Type B pancreatic cell (in vitro differentiated cells): ENCODE results near the gene LIPG. TPM values are rescaled to one million over a fixed set of nuclear protein-coding genes. Genes with fewer than 3 reads are reported as not detected.
"Not testable (repeated sequence)": the region's sequence is repeated elsewhere in the genome, so short reads cannot be mapped to it uniquely, and the experiment has no call there.

Experiments
- DNase-seq: peaks from one replicate; pipeline ENCODE4 v3.0.0; 2021; ENCODE audit warnings: mixed read lengths; ENCODE audit not compliant: unreplicated experiment; ENCODE audit errors: extremely low spot score
- H3K27ac Mint-ChIP-seq: 2 replicates; pipeline ENCODE4 v1.8.0; 2021; ENCODE audit warnings: mild to moderate bottlenecking, mixed read lengths
- H3K27me3 Mint-ChIP-seq: 2 replicates; pipeline ENCODE4 v1.8.0; 2021; ENCODE audit warnings: mixed read lengths
- H3K36me3 Mint-ChIP-seq: 2 replicates; pipeline ENCODE4 v1.8.0; 2021; ENCODE audit warnings: mixed read lengths
- H3K4me1 Mint-ChIP-seq: one replicate; pipeline ENCODE4 v1.8.0; 2021; ENCODE audit warnings: mixed read lengths; ENCODE audit not compliant: unreplicated experiment
- H3K4me3 Mint-ChIP-seq: 2 replicates; pipeline ENCODE4 v1.8.0; 2021; ENCODE audit warnings: mild to moderate bottlenecking, mixed read lengths
- H3K9me3 Mint-ChIP-seq: 2 replicates; pipeline ENCODE4 v1.8.0; 2021; ENCODE audit warnings: mixed read lengths
- CTCF ChIP-seq: fragments of 200-600 bp; sonication (generic); conservative IDR thresholded peaks from 2 replicates; pipeline ENCODE4 v1.5.0; 2021; ENCODE audit warnings: antibody characterized with exemption, mild to moderate bottlenecking
- total RNA-seq: library from RNA; stranded (reverse); gene quantifications from 2 replicates; pipeline ENCODE4 v1.2.1, GENCODE V29; 2021; ENCODE audit warnings: low replicate concordance

Gene LIPG
- total RNA-seq, 1 donor from 2014 or later, result 16.9 TPM

DNA sequence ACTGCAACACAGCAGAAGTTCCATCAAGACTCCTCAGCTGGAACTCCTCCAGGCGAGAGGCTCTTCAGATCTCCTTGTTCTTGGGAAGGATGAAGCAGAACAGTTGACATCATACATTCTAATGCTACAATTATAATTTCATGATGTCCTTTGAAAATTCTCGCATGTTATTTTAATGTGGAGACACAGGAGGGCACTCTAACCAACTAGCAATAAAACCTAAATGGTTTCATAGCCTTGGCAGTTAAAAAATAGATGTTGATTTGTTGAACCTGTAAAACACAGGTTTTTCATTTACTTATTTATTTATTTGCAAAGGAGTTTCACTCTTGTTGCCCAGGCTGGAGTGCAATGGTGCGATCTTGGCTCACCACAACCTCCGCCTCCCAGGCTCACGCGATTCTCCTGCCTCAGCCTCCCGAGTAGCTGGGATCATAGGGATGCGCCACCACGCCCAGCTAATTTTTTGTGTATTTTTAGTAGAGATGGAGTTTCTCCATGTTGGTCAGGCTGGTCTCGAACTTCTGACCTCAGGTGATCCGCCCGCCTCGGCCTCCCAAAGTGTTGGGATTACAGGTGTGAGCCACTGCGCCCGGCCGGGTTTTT lies 2.4 kb upstream of the LIPG start:
- TF ChIP-seq CTCF, result peak; percentile 73
- not testable (repeated sequence) for H3K9me3 Mint-ChIP-seq, DNase-seq, H3K27ac Mint-ChIP-seq, H3K36me3 Mint-ChIP-seq, H3K4me3 Mint-ChIP-seq
- Mint-ChIP-seq H3K27me3 (peaks cover 44% of the 10 kb centered on the region), H3K4me1 (peaks cover 37% of the 10 kb centered on the region)

- Mint-ChIP-seq H3K36me3 (no peaks in the 10 kb centered on the region), H3K27me3 (peaks cover 50% of the 10 kb centered on the region), H3K4me1 (peaks cover 43% of the 10 kb centered on the region), H3K27ac (peak overlapping the region; percentile 31), H3K9me3 (no peaks in the 10 kb centered on the region), H3K4me3 (peak overlapping the region; percentile 93)
- no peak for DNase-seq
- TF ChIP-seq CTCF, result no peak
Observed at GRCh38 chr18:49560277-49560623, 1.6 kb upstream of the LIPG start.

- Mint-ChIP-seq H3K27ac (peak overlapping the region; percentile 86), H3K4me1 (peaks cover 48% of the 10 kb centered on the region), H3K36me3 (no peaks in the 10 kb centered on the region), H3K27me3 (peaks cover 55% of the 10 kb centered on the region), H3K4me3 (peak overlapping the region; percentile 93), H3K9me3 (no peaks in the 10 kb centered on the region)
- DNase-seq, result peak; percentile 74
- no peak for TF ChIP-seq CTCF
Observed at GRCh38 chr18:49560624-49561288, 1.1 kb upstream of the LIPG start.

GRCh38 chr18:49562481-49563129 lies 748 bp downstream of the LIPG start:
- TF ChIP-seq CTCF, result no peak
- H3K36me3 Mint-ChIP-seq, result peaks cover 4% of the 10 kb centered on the region
- peak overlapping the region; percentile 93 for H3K4me3 Mint-ChIP-seq
- peaks cover 56% of the 10 kb centered on the region for H3K27me3 Mint-ChIP-seq
- peak overlapping the region; percentile 87 for H3K27ac Mint-ChIP-seq
- DNase-seq, result no peak
- H3K9me3 Mint-ChIP-seq, result no peaks in the 10 kb centered on the region
- H3K4me1 Mint-ChIP-seq, result peaks cover 57% of the 10 kb centered on the region

- peaks cover 57% of the 10 kb centered on the region for H3K4me1 Mint-ChIP-seq
Observed at GRCh38 chr18:49563130-49563540, 1.3 kb downstream of the LIPG start.

More at GRCh38 chr18:49563130-49563540, 1.3 kb downstream of the LIPG start:
- peaks cover 56% of the 10 kb centered on the region for H3K27me3 Mint-ChIP-seq
- peak overlapping the region; percentile 87 for H3K27ac Mint-ChIP-seq
- H3K9me3 Mint-ChIP-seq, result no peaks in the 10 kb centered on the region
- peaks cover 4% of the 10 kb centered on the region for H3K36me3 Mint-ChIP-seq
- no peak for TF ChIP-seq CTCF
- DNase-seq, result no peak
- H3K4me3 Mint-ChIP-seq, result peak overlapping the region; percentile 93
